IPS-15b (cell line): ENCODE measurements around the gene DYNC1I1.

Source experiments
- H3K27me3 ChIP-seq: one replicate; pipeline ENCODE4 v1.6.1; 2013; ENCODE audit warnings: low read length; ENCODE audit not compliant: control insufficient read depth, insufficient read depth
- H3K36me3 ChIP-seq: one replicate; pipeline ENCODE4 v1.6.1; 2013; ENCODE audit warnings: low read length; ENCODE audit not compliant: control insufficient read depth, insufficient read depth
- H3K4me1 ChIP-seq: one replicate; pipeline ENCODE4 v1.6.1; 2013; ENCODE audit warnings: mild to moderate bottlenecking, low read length; ENCODE audit not compliant: control insufficient read depth, insufficient read depth
- H3K4me3 ChIP-seq: one replicate; pipeline ENCODE4 v1.5.1; 2013; ENCODE audit warnings: low read depth, low read length
- H3K9ac ChIP-seq: one replicate; pipeline ENCODE4 v1.6.1; 2013; ENCODE audit warnings: low read depth, mild to moderate bottlenecking, low read length
- H3K9me3 ChIP-seq: one replicate; pipeline ENCODE4 v1.6.1; 2013; ENCODE audit warnings: mild to moderate bottlenecking, low read length; ENCODE audit not compliant: control insufficient read depth, insufficient read depth

DYNC1I1 gene

DNA sequence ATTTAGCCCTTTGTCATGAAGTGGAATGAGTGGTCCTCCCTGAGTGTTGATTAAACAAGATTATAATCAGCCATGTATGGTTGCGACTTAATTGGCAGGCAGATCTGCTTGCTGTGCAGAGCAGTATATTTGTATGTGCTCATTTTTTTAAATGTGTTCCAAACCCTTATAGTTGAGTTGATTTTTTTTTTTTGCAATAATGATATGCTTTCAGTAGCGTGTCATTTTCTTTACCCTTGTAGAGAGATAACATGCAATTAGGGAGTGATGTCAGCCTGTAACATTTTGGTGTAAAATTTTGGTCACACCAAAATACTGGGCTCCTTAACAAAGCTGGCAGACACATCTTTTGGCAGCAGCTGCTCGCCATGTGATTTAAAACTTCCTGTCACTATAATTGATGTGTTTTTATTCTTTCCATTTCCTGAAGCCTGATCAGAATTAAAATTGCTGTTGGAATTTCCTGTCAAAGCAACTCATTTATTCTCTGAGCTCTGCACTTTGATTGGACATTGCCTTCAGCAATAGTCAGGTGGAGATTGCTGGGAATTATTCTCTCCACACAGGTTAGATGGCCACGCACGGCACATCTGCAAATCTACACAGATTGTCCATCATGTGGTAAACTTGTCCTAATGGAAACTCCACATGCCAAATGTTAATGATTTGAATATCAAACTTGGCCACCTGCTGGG is 125.3 kb downstream of the DYNC1I1 start:
- Histone ChIP-seq H3K4me1 (peaks cover 6% of the 10 kb centered on the region), H3K4me3 (no peak overlapping the region), H3K27me3 (no peaks in the 10 kb centered on the region), H3K36me3 (no peaks in the 10 kb centered on the region), H3K9ac (no peak overlapping the region), H3K9me3 (no peaks in the 10 kb centered on the region)

DNA sequence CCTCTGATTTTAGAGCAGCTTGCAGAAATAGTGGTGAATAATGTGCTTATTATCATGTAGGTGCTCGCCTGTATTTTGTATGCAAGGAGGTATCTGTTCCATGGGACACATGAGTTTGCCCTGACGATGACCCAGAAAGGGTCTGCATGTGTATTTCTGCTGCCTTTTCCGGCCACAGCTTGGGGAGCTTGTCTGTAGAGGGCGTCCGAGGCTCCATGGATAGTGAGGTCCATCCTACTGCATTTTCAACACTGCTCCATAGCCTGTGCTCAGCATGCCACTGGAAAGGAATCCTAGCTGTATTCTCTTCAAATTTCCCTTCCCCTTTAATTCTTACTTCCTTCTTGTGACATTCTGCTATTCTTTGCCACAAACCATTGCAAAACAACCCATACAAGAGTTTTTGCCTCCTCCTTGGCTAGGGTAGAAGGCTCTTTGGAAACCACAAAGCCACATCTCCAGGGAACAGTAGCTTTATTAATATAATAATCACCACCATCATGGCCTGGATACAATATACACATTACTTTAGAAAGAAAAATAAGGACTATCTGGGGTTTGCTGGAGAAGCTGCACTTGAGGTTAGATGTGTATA is 127.7 kb downstream of the DYNC1I1 start:
- H3K36me3 ChIP-seq, result no peaks in the 10 kb centered on the region
- peaks cover 6% of the 10 kb centered on the region for H3K4me1 ChIP-seq
- H3K4me3 ChIP-seq, result no peak overlapping the region
- H3K9me3 ChIP-seq, result no peaks in the 10 kb centered on the region
- H3K9ac ChIP-seq, result no peak overlapping the region
- no peaks in the 10 kb centered on the region for H3K27me3 ChIP-seq

DNA sequence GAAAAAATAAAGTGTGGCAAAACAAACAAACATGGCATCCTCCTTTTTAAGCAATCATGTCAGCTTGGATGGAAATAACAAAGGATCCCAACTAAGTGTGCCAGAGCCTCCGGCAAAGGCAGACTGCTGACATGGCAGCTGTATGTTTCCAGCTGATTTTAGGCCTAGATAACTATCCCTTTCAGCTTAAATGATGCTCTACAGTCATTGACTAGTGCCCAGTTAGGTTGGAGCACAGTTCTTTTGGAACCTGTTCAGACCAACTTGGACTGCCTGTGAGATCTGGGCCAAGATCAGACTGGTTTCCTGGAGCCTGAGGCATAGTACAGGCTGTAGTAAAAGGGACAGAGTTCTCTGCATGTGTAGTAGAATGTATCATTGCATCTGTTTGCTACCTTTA is 128.7 kb downstream of the DYNC1I1 start:
- H3K4me3 ChIP-seq, result no peak overlapping the region
- H3K36me3 ChIP-seq, result no peaks in the 10 kb centered on the region
- no peak overlapping the region for H3K9ac ChIP-seq
- H3K9me3 ChIP-seq, result no peaks in the 10 kb centered on the region
- H3K27me3 ChIP-seq, result no peaks in the 10 kb centered on the region
- peaks cover 6% of the 10 kb centered on the region for H3K4me1 ChIP-seq

DNA sequence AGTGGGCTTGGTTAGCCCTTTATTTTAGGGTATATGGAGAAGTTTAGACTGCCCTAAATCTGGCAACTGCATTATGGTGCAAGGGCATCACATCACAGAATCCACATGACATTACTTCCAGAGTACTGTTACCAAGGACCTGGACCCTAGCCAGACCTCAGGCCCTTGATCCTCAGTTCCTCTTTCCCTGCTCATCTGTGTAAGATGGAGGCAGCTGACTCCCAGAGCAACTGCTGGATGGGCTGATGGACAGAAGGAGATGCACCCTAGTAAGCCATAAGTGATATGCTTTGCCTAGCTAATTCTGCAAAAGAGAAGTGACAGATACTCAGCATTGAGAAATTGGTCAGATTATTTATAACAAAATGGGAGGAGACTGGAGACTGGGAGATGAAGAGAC is 131.7 kb downstream of the DYNC1I1 start:
- no peaks in the 10 kb centered on the region for H3K27me3 ChIP-seq
- peaks cover 13% of the 10 kb centered on the region for H3K4me1 ChIP-seq
- H3K36me3 ChIP-seq, result no peaks in the 10 kb centered on the region
- no peaks in the 10 kb centered on the region for H3K9me3 ChIP-seq
- H3K9ac ChIP-seq, result no peak overlapping the region
- H3K4me3 ChIP-seq, result no peak overlapping the region

DNA sequence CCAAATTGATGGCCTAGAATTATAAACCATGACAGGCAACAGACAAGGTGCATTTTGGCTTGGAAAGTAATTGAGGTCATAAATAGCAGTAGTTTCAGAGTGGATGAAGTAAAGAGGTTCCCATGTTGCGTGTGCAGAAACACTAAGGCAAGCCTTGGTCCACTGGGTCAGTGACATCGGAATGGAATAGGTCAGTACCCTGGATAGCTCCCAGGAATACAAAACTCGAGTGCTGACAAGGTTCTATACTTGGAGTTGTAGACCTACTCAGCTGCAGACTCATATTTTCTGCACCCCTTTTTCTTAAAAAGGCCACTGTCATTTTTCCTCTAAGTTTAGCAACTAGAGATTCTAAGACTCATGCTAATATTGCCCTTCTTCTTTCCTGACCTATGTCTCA is 132.8 kb downstream of the DYNC1I1 start:
- no peaks in the 10 kb centered on the region for H3K36me3 ChIP-seq
- H3K9me3 ChIP-seq, result no peaks in the 10 kb centered on the region
- H3K4me3 ChIP-seq, result no peak overlapping the region
- H3K9ac ChIP-seq, result no peak overlapping the region
- H3K4me1 ChIP-seq, result peaks cover 13% of the 10 kb centered on the region
- no peaks in the 10 kb centered on the region for H3K27me3 ChIP-seq

DNA sequence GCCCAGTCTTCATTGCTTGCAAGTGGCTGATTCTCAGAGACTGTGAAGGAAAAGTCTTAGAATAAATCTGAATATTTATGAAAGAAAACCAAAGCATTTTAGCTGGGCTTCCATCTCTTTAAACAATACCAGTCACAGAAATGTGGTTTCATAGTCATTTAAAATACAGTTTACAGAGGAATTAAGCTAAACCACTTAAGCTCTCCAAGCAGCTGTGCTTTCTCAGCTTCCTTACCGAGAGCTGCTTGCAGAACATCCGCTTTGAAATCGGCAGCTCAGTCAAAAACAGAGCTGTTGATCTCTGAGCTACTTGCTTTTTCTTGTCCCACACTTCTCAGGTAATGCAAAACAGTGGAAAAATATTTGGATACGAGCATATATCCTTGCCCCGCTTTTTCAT is 134.5 kb downstream of the DYNC1I1 start:
- no peak overlapping the region for H3K4me3 ChIP-seq
- H3K9ac ChIP-seq, result no peak overlapping the region
- H3K27me3 ChIP-seq, result no peaks in the 10 kb centered on the region
- no peaks in the 10 kb centered on the region for H3K9me3 ChIP-seq
- peaks cover 13% of the 10 kb centered on the region for H3K4me1 ChIP-seq
- H3K36me3 ChIP-seq, result no peaks in the 10 kb centered on the region

DNA sequence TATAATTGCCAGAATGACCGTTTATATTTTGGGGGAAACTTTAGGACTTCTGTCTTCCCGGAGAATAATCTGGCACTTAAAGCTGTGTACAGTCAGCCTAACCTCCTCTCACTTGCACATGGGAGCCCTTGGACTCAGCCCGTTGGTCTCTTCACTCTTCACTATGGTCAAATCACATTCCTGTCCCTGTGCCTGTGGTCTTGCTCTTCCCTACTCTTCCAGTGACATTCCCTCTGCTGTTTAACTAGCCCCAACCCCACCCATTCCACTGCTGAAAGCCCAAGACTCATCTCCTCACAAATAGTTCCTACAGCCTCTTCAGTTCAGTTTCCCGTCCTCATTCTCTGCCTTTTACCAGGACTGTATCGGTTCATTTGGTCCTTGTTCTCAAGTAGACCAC is 135.0 kb downstream of the DYNC1I1 start:
- Histone ChIP-seq H3K9ac (no peak overlapping the region), H3K36me3 (no peaks in the 10 kb centered on the region), H3K9me3 (no peaks in the 10 kb centered on the region), H3K4me1 (peaks cover 13% of the 10 kb centered on the region), H3K27me3 (no peaks in the 10 kb centered on the region), H3K4me3 (no peak overlapping the region)

DNA sequence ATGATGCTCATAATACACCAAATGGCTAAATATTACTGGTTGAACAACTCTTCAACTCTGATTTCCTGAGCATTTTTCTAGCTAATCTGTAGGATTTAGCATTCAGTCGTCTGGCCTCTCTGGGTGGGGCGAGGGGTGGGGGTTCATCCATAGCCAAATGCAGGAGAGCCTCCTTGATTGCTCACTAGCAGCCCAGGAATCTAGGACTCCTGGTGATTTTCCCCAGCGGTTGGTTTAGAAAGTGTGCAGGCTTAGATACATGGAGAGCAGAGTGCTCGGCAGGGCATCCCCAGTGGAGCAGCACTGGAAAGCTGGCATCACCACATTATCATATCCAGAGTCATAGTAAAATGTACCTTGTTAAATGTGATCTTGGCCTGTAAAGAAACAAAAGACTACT is 136.1 kb downstream of the DYNC1I1 start:
- Histone ChIP-seq H3K4me1 (peaks cover 13% of the 10 kb centered on the region), H3K36me3 (no peaks in the 10 kb centered on the region), H3K9me3 (no peaks in the 10 kb centered on the region), H3K9ac (no peak overlapping the region), H3K27me3 (no peaks in the 10 kb centered on the region), H3K4me3 (no peak overlapping the region)

DNA sequence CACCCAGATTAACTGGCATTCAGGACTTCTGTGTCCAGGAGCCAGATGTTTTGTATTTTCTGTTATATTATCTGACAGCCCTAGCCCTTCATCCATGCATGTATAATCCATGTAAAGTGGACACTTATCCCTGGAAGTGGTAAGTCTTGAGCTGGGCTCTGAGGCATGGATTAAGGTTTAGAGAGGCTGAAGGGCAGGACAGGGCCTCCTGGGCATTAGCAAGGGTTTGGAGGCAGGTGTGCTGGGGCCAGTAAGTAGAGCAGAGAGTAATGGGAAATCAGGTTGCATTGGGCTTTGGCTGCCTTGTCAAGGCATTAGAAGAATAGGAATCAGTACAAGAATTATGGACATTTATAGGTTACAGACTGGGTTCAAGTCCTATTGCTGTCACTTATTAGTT is 138.0 kb downstream of the DYNC1I1 start:
- Histone ChIP-seq H3K9ac (no peak overlapping the region), H3K36me3 (no peaks in the 10 kb centered on the region), H3K9me3 (no peaks in the 10 kb centered on the region), H3K4me1 (peaks cover 13% of the 10 kb centered on the region), H3K4me3 (no peak overlapping the region), H3K27me3 (no peaks in the 10 kb centered on the region)

DNA sequence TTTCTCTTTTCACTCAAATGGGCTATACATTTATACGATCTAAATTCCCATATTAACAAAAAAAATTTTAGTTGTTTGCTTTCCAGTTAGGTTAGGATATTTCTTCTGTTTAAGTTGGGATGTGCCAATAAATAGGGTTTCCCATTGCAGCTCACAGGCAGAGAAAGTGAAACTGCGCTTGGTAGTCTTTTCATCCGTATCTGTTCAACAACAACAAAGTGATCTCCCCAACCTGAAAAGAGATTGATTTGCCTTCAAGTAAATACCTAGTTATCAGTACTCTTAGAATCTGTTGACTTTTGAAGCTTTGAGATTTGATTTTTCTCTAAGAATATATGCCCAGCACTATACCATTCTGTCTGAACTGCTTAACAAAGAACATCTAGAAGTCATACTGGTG is 143.4 kb downstream of the DYNC1I1 start:
- no peaks in the 10 kb centered on the region for H3K4me1 ChIP-seq
- no peaks in the 10 kb centered on the region for H3K9me3 ChIP-seq
- no peak overlapping the region for H3K9ac ChIP-seq
- no peaks in the 10 kb centered on the region for H3K27me3 ChIP-seq
- H3K4me3 ChIP-seq, result no peak overlapping the region
- H3K36me3 ChIP-seq, result no peaks in the 10 kb centered on the region

DNA sequence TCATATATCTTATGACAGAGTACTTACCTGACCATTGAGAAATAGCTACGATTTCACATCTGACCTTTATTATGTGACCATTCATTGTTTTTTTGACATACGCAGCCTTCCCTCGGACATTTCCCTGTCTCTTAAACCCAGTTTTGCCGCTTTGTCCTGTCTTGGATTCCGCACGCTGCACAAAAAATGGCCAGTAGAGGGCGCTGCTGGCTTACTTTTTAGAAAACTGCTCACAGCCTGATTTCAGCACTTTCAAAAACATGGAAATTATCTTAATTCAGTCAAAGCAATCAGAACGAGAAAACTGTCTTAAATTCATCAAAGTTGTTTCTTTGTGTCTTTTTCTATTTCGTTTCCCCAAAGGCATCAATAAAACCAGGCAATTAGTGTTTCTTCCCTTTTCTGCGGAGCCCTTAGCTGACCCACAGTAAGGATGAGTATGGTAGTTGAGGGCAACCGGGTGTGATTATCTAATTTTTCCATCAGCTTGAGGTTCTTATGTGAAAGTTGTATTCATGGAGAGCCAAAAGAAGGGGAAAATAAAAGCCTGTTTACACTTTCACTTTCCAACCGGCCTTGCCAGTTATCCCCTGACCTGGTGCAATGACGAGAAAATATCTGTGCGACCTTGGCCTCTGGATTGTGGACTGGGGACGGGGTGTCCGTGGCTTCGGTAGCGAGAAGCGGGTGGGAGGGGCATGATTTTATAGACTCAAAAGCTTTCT is 144.4 kb downstream of the DYNC1I1 start:
- Histone ChIP-seq H3K4me3 (no peak overlapping the region), H3K9me3 (no peaks in the 10 kb centered on the region), H3K9ac (no peak overlapping the region), H3K4me1 (no peaks in the 10 kb centered on the region), H3K27me3 (no peaks in the 10 kb centered on the region), H3K36me3 (no peaks in the 10 kb centered on the region)

DNA sequence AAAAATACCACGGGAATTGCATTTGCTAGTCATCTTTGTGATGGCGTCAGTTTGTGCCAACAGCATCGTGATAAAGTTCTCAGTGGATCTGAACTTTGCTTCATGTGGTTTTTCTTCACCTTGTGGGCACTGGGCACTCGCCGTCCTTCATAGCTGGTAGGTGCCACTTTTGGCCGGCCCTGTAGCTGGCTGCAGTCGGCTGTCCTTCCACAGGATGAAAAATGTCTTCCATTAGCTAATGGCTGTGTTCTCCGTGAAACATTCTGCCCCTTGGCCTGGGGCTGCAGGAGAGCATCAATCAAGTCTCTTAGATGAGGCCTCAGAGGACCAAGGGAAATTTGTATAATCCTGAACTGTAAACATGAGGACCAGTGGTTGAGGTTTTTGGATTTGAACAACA is 145.3 kb downstream of the DYNC1I1 start:
- no peaks in the 10 kb centered on the region for H3K9me3 ChIP-seq

More for the DNA sequence above, 145.3 kb downstream of the DYNC1I1 start:
- Histone ChIP-seq H3K4me3 (no peak overlapping the region), H3K36me3 (no peaks in the 10 kb centered on the region), H3K27me3 (no peaks in the 10 kb centered on the region), H3K4me1 (no peaks in the 10 kb centered on the region), H3K9ac (no peak overlapping the region)
